A673 (cell line): ENCODE results near the gene BICC1. TPM values are rescaled to one million over a fixed set of nuclear protein-coding genes. Genes with fewer than 3 reads are reported as not detected.

ENCODE experiments used
- BruUV-seq: library from RNA; stranded (reverse); fragments of 400-500 nt; replicated peaks from 2 replicates; lab custom pipeline; 2021; lab: Mats Ljungman, UMichigan
- CTCF ChIA-PET: fragments of 300-600 bp; sonication (Branson Sonifier 250); formaldehyde crosslinking; loops from one replicate; lab custom pipeline; 2022; ENCODE audit warnings: antibody characterized with exemption; lab: Charles Lee
- POLR2A ChIA-PET: fragments of 300-600 bp; sonication (Branson Sonifier 250); formaldehyde crosslinking; loops from one replicate; lab custom pipeline; 2022; ENCODE audit warnings: antibody characterized with exemption; ENCODE audit not compliant: low non-redundant PET; lab: Charles Lee
- DNase-seq: peaks from one replicate; pipeline ENCODE4 v3.0.0-alpha.2; 2015; ENCODE audit warnings: low spot score
- H3K27ac ChIP-seq: fragments of 200-600 bp; sonication (generic); 2 replicates; pipeline ENCODE4 v1.5.1; 2016; ENCODE audit warnings: mixed run types, low read depth, mild to moderate bottlenecking, mixed read lengths, antibody characterized with exemption, low read length; ENCODE audit not compliant: poor library complexity, severe bottlenecking
- H3K27me3 ChIP-seq: fragments of 200-600 bp; sonication (generic); replicated peaks from 2 replicates; pipeline ENCODE4 v1.6.1; 2017; ENCODE audit warnings: mixed run types, low read depth, mild to moderate bottlenecking, mixed read lengths, antibody characterized with exemption, low read length; ENCODE audit not compliant: insufficient read depth, poor library complexity
- H3K36me3 ChIP-seq: fragments of 200-600 bp; sonication (generic); 2 replicates; pipeline ENCODE4 v1.6.1; 2016; ENCODE audit warnings: mixed run types, mild to moderate bottlenecking, mixed read lengths, antibody characterized with exemption, low read length; ENCODE audit not compliant: insufficient read depth, poor library complexity, severe bottlenecking
- H3K4me1 ChIP-seq: fragments of 200-600 bp; sonication (generic); 2 replicates; pipeline ENCODE4 v1.6.1; 2017; ENCODE audit warnings: mixed run types, mild to moderate bottlenecking, mixed read lengths, antibody characterized with exemption, low read length; ENCODE audit not compliant: insufficient read depth, poor library complexity, severe bottlenecking
- H3K4me3 ChIP-seq: fragments of 200-600 bp; sonication (generic); 2 replicates; pipeline ENCODE4 v1.5.1; 2016; ENCODE audit warnings: low read depth, mixed run types, mild to moderate bottlenecking, mixed read lengths, low read length; ENCODE audit not compliant: poor library complexity, severe bottlenecking
- H3K9me3 ChIP-seq: fragments of 200-600 bp; sonication (generic); 2 replicates; pipeline ENCODE4 v1.6.1; 2016; ENCODE audit warnings: mixed run types, low read depth, mild to moderate bottlenecking, mixed read lengths, antibody characterized with exemption, low read length; ENCODE audit not compliant: poor library complexity, severe bottlenecking
- EZH2 ChIP-seq: fragments of 200-600 bp; sonication (generic); IDR thresholded peaks from 2 replicates; pipeline ENCODE4 v1.6.1; 2017; ENCODE audit warnings: borderline replicate concordance, low read depth, mild to moderate bottlenecking, mixed read lengths, antibody characterized with exemption, low read length; ENCODE audit not compliant: poor library complexity, severe bottlenecking
- intact Hi-C: fragments of 100-400 bp; cut with micrococcal nuclease; formaldehyde crosslinking; loops from one replicate; pipeline ENCODE4 v1.10.0; 2022; ENCODE audit not compliant: unreplicated experiment
- total RNA-seq: library from RNA; stranded (reverse); gene quantifications from 2 replicates; pipeline ENCODE4 v1.2.3, GENCODE V29; 2021
- TF ChIP-seq, protein P1 (sequence below): fragments of 300-800, 200-600 bp; sonication (generic); conservative IDR thresholded peaks from 2 replicates; pipeline ENCODE4 v1.5.1; 2017; ENCODE audit warnings: low read depth, mild to moderate bottlenecking, antibody characterized with exemption, low read length, moderate library complexity, mixed read lengths

The BICC1 gene
- total RNA-seq, 1 experiment from 2014 or later = 1.6 TPM

DNA sequence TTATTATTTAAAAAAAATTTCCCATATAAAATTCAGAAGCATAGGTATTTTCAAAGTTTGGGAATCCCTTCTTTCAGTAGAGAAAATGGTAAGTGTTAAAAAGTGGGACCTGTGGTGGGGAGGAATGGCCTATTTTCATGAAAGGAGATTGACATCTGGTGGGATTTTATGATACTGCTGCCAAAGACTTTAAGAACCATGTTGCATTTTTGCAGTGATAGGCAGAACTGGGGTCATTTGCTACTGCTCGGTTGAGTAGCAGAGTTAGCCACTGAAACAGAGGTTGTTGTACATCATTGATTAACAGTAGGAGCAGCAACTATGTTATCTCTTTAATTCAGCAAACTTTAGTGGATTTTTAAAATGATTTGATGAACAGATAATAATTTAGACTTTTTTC is 4.4 kb downstream of the BICC1 start:
- intact Hi-C loops = loop anchor here (10.0 kb wide), 1 partner anchor 192 kb away; no protein-coding TSS in a partner anchor
- DNase-seq = no peak
- POLR2A ChIA-PET = no interaction called here
- TF ChIP-seq EZH2 = no peak
- BruUV-seq = no TSS peak
- Histone ChIP-seq H3K4me3 (no peak overlapping the region), H3K9me3 (no peaks in the 10 kb centered on the region), H3K36me3 (no peaks in the 10 kb centered on the region), H3K27me3 (peaks cover 61% of the 10 kb centered on the region), H3K4me1 (no peaks in the 10 kb centered on the region), H3K27ac (no peak overlapping the region)
- CTCF ChIA-PET = no interaction called here

DNA sequence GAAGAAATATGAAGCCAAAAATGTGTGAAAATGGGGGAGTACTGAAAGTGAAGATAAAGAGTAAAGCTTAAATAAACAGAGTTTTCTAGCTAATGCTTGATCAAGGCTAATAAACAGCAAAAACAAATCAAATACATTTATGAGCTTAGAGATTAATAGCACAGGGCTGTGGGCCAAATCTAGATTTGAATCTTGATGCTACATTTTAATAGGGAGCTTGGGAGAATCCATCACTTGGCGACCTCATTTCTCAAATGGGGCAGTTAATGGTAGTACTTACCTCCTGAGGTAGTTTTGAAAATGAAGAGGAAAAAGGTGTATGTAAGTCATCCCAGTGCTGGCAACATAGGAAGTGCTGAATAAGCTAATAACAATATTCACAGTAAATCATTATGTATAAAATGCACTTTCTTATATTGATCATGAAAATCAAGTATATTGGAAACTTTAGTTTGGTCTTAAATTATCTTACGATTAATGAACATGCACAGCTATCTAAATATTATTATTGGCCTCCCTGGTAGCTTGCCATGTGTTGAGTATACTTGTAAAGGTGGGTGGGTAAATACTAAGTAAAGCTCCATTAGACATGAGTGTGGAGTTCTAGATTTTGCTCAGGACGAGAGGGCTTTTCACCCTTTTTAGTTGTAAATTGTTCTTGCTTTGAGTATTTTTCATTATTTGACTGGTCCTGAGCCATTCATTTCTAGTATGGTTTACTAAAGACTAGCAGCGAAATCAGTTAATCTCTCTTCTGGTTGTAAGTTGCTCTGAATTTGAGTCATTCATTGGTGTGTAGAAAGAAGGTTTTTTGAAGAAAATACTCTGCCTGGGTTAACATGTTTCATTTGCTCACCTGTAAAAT is 5.1 kb downstream of the BICC1 start:
- no peak for DNase-seq

DNA sequence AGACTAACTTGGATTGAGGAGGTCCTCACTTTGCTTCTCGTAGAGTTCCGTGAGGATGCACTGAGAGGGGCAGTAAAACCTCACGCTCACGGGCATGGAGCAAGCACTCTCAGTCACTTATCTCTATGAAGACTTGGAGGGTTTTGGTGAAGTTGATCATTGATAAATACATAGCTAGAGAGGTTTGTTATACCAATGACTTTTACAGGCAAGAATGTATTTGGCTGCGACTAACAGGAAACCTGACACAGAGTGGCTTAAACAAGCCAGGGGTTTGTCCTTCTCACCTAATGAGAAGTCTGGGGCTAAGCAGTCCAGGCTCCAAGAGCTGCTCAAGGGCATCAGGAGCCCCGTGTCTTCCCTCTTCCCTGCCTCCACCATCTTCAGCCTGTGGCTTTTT is 6.1 kb downstream of the BICC1 start:
- CTCF ChIA-PET = no interaction called here
- Histone ChIP-seq H3K9me3 (no peaks in the 10 kb centered on the region), H3K4me1 (no peaks in the 10 kb centered on the region), H3K27ac (no peak overlapping the region), H3K4me3 (no peak overlapping the region), H3K36me3 (no peaks in the 10 kb centered on the region), H3K27me3 (peaks cover 51% of the 10 kb centered on the region)
- no peak for DNase-seq
- intact Hi-C loops = loop anchor here (10.0 kb wide), 1 partner anchor 194 kb away; no protein-coding TSS in a partner anchor
- POLR2A ChIA-PET = no interaction called here
- TF ChIP-seq EZH2 = no peak
- TF ChIP-seq, protein P1, sequence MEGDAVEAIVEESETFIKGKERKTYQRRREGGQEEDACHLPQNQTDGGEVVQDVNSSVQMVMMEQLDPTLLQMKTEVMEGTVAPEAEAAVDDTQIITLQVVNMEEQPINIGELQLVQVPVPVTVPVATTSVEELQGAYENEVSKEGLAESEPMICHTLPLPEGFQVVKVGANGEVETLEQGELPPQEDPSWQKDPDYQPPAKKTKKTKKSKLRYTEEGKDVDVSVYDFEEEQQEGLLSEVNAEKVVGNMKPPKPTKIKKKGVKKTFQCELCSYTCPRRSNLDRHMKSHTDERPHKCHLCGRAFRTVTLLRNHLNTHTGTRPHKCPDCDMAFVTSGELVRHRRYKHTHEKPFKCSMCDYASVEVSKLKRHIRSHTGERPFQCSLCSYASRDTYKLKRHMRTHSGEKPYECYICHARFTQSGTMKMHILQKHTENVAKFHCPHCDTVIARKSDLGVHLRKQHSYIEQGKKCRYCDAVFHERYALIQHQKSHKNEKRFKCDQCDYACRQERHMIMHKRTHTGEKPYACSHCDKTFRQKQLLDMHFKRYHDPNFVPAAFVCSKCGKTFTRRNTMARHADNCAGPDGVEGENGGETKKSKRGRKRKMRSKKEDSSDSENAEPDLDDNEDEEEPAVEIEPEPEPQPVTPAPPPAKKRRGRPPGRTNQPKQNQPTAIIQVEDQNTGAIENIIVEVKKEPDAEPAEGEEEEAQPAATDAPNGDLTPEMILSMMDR = no peak
- BruUV-seq = no TSS peak

More for the DNA sequence above, 5.1 kb downstream of the BICC1 start:
- H3K4me3 ChIP-seq = no peak overlapping the region
- peaks cover 57% of the 10 kb centered on the region for H3K27me3 ChIP-seq
- H3K36me3 ChIP-seq = no peaks in the 10 kb centered on the region
- TF ChIP-seq EZH2 = no peak
- TF ChIP-seq, protein P1 = no peak
- no TSS peak for BruUV-seq
- H3K9me3 ChIP-seq = no peaks in the 10 kb centered on the region
- no peaks in the 10 kb centered on the region for H3K4me1 ChIP-seq
- ChIA-PET POLR2A (no interaction called here), CTCF (no interaction called here)
- no peak overlapping the region for H3K27ac ChIP-seq
- intact Hi-C loops = loop anchor here (10.0 kb wide), 1 partner anchor 193 kb away; no protein-coding TSS in a partner anchor
